GM23338 (cell line): ENCODE results near the gene MKNK2. TPM values are rescaled to one million over a fixed set of nuclear protein-coding genes. Genes with fewer than 3 reads are reported as not detected.

Source experiments
- ATAC-seq: fragments of 200-7000 bp; cut with Tn5 transposase; 3 replicates; pipeline ENCODE4 v1.9.1; 2020
- DNase-seq: peaks from one replicate; pipeline ENCODE4 v3.0.0-alpha.2; 2015; ENCODE audit warnings: low spot score
- H2AFZ ChIP-seq: fragments of 200-600 bp; sonication (generic); 2 replicates; pipeline ENCODE4 v1.8.0; 2016; ENCODE audit warnings: antibody characterized with exemption, mild to moderate bottlenecking, moderate library complexity
- H3F3A ChIP-seq: fragments of 200-600 bp; sonication (generic); replicated peaks from 2 replicates; pipeline ENCODE4 v1.8.0; 2017; ENCODE audit warnings: antibody characterized with exemption, mixed run types, low read depth
- H3K27ac ChIP-seq: fragments of 200-600 bp; sonication (generic); 2 replicates; pipeline ENCODE4 v1.6.1; 2016; ENCODE audit warnings: low read depth
- H3K27me3 ChIP-seq: fragments of 200-600 bp; sonication (generic); 2 replicates; pipeline ENCODE4 v1.8.0; 2016; ENCODE audit warnings: mild to moderate bottlenecking, mixed run types, moderate library complexity; ENCODE audit not compliant: insufficient read depth
- H3K36me3 ChIP-seq: fragments of 200-600 bp; sonication (generic); 2 replicates; pipeline ENCODE4 v1.8.0; 2016; ENCODE audit warnings: mild to moderate bottlenecking; ENCODE audit not compliant: insufficient read depth
- H3K4me1 ChIP-seq: fragments of 200-600 bp; sonication (generic); 2 replicates; pipeline ENCODE4 v1.8.0; 2016; ENCODE audit warnings: mild to moderate bottlenecking, moderate library complexity; ENCODE audit not compliant: insufficient read depth
- H3K4me2 ChIP-seq: fragments of 200-600 bp; sonication (generic); 2 replicates; pipeline ENCODE4 v1.7.1; 2017; ENCODE audit warnings: mixed run types
- H3K4me3 ChIP-seq: fragments of 200-600 bp; sonication (generic); 2 replicates; pipeline ENCODE4 v1.6.1; 2016; ENCODE audit warnings: mixed run types
- H3K79me2 ChIP-seq: fragments of 200-600 bp; sonication (generic); replicated peaks from 2 replicates; pipeline ENCODE4 v1.8.0; 2017; ENCODE audit warnings: mild to moderate bottlenecking; ENCODE audit not compliant: insufficient read depth
- H3K9me2 ChIP-seq: fragments of 200-600 bp; sonication (generic); 2 replicates; pipeline ENCODE4 v1.8.0; 2017; ENCODE audit not compliant: insufficient read depth
- H4K20me1 ChIP-seq: fragments of 200-600 bp; sonication (generic); replicated peaks from 2 replicates; pipeline ENCODE4 v1.8.0; 2017; ENCODE audit warnings: mild to moderate bottlenecking; ENCODE audit not compliant: insufficient read depth
- H3K27ac Mint-ChIP-seq: 2 replicates; pipeline ENCODE4 v1.8.0; 2020; ENCODE audit warnings: inconsistent platforms, mild to moderate bottlenecking, moderate library complexity, mixed read lengths
- H3K27me3 Mint-ChIP-seq: 3 replicates; pipeline ENCODE4 v1.8.0; 2022; ENCODE audit warnings: low read depth, mild to moderate bottlenecking, moderate library complexity, mixed read lengths, inconsistent platforms; ENCODE audit not compliant: insufficient read depth, poor library complexity
- H3K36me3 Mint-ChIP-seq: 3 replicates; pipeline ENCODE4 v1.8.0; 2021; ENCODE audit warnings: low read depth, mild to moderate bottlenecking, inconsistent platforms, moderate library complexity, mixed read lengths
- H3K4me1 Mint-ChIP-seq: 3 replicates; pipeline ENCODE4 v1.8.0; 2020; ENCODE audit warnings: mild to moderate bottlenecking, inconsistent platforms, mixed read lengths
- H3K4me3 Mint-ChIP-seq: 3 replicates; pipeline ENCODE4 v1.8.0; 2021; ENCODE audit warnings: moderate library complexity, mild to moderate bottlenecking, inconsistent platforms, mixed read lengths
- H3K9me3 Mint-ChIP-seq: 3 replicates; pipeline ENCODE4 v1.8.0; 2020; ENCODE audit warnings: moderate library complexity, mild to moderate bottlenecking, inconsistent platforms, mixed read lengths
- EZH2 ChIP-seq: fragments of 200-600 bp; sonication (generic); IDR thresholded peaks from one replicate; pipeline ENCODE4 v1.8.0; 2017; ENCODE audit warnings: antibody characterized with exemption, mild to moderate bottlenecking, low read depth; ENCODE audit not compliant: unreplicated experiment
- NANOG ChIP-seq: IDR thresholded peaks from 2 replicates; pipeline ENCODE4 v1.6.1; 2016; ENCODE audit warnings: antibody characterized with exemption, borderline replicate concordance
- ZNF331 ChIP-seq: fragments of 250-450 bp; sonication (Bioruptor Pico); IDR thresholded peaks from 2 replicates; pipeline ENCODE4 v1.5.0; 2020; ENCODE audit warnings: low read depth, mild to moderate bottlenecking, moderate library complexity
- polyA plus RNA-seq: library from polyadenylated mRNA; unstranded; fragments of >200 nt; fragmentation: Nextera tagmentation; extraction: Ambion mirVana; gene quantifications from 2 replicates; pipeline ENCODE4 v1.2.1, GENCODE V29; 2016
- total RNA-seq: library from RNA; depleted of rRNA; stranded (reverse); fragments of >200 nt; shearing (Covaris generic); gene quantifications from 2 replicates; pipeline ENCODE4 v1.2.3, GENCODE V29; 2014
- TF ChIP-seq, protein P1 (sequence below): fragments of 250-450 bp; sonication (Bioruptor Pico); IDR thresholded peaks from 2 replicates; pipeline ENCODE4 v1.5.0; 2020; ENCODE audit warnings: mild to moderate bottlenecking, moderate library complexity
- TF ChIP-seq, protein P2 (sequence below): IDR thresholded peaks from 2 replicates; pipeline ENCODE4 v1.6.1; 2016; ENCODE audit warnings: antibody characterized with exemption

The MKNK2 gene
- total and polyA plus RNA-seq, 2 experiments from 2014 or later = 71.0 to 159 TPM

DNA sequence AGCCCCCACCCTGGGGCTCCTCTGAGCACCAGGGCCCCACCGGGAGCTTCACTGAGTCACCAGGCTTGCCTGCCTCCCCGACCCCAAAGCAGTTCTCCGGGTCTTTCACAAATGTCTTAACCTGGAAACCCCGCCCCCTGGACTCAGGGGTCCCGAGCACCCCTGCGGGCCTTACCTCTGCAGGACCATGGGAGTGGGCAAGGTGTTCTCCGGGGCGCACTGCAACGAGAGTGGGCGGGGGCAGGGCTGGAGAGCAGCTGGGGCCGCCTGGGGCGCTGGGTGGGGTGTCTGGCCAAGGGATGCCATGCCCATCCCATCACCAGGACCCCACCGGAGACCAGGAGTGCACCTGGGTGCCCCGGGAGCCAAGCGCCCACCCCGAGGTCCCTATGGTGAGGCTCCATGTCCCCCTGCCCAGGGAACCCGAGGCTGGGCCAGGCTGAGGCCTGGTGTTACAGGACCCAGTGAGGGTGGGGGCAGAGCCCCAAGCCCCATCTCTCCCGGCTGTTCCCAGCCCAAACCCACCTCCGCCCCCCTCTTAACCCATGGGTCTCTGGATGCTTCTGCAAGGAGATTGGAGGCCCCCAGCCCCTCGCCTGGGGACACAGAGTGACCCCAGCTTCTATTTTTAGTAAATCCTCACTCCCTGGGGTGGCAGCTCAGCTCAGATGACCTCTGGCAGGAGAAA, 10.9 kb downstream of the MKNK2 start:
- no peak overlapping the region for H2AFZ ChIP-seq
- H3K9me3 Mint-ChIP-seq = peaks cover 10% of the 10 kb centered on the region; the same call in 2 of the 3 replicates
- H3K27me3 Mint-ChIP-seq = peaks cover 17% of the 10 kb centered on the region
- H3K27ac ChIP-seq = 0 out of 2 replicates have a peak overlapping the region, but pooled peaks have one; percentile 90
- H3K4me3 Mint-ChIP-seq = no peak overlapping the region
- TF ChIP-seq NANOG (no peak), ZNF331 (no peak), EZH2 (no peak)
- TF ChIP-seq, protein P1, sequence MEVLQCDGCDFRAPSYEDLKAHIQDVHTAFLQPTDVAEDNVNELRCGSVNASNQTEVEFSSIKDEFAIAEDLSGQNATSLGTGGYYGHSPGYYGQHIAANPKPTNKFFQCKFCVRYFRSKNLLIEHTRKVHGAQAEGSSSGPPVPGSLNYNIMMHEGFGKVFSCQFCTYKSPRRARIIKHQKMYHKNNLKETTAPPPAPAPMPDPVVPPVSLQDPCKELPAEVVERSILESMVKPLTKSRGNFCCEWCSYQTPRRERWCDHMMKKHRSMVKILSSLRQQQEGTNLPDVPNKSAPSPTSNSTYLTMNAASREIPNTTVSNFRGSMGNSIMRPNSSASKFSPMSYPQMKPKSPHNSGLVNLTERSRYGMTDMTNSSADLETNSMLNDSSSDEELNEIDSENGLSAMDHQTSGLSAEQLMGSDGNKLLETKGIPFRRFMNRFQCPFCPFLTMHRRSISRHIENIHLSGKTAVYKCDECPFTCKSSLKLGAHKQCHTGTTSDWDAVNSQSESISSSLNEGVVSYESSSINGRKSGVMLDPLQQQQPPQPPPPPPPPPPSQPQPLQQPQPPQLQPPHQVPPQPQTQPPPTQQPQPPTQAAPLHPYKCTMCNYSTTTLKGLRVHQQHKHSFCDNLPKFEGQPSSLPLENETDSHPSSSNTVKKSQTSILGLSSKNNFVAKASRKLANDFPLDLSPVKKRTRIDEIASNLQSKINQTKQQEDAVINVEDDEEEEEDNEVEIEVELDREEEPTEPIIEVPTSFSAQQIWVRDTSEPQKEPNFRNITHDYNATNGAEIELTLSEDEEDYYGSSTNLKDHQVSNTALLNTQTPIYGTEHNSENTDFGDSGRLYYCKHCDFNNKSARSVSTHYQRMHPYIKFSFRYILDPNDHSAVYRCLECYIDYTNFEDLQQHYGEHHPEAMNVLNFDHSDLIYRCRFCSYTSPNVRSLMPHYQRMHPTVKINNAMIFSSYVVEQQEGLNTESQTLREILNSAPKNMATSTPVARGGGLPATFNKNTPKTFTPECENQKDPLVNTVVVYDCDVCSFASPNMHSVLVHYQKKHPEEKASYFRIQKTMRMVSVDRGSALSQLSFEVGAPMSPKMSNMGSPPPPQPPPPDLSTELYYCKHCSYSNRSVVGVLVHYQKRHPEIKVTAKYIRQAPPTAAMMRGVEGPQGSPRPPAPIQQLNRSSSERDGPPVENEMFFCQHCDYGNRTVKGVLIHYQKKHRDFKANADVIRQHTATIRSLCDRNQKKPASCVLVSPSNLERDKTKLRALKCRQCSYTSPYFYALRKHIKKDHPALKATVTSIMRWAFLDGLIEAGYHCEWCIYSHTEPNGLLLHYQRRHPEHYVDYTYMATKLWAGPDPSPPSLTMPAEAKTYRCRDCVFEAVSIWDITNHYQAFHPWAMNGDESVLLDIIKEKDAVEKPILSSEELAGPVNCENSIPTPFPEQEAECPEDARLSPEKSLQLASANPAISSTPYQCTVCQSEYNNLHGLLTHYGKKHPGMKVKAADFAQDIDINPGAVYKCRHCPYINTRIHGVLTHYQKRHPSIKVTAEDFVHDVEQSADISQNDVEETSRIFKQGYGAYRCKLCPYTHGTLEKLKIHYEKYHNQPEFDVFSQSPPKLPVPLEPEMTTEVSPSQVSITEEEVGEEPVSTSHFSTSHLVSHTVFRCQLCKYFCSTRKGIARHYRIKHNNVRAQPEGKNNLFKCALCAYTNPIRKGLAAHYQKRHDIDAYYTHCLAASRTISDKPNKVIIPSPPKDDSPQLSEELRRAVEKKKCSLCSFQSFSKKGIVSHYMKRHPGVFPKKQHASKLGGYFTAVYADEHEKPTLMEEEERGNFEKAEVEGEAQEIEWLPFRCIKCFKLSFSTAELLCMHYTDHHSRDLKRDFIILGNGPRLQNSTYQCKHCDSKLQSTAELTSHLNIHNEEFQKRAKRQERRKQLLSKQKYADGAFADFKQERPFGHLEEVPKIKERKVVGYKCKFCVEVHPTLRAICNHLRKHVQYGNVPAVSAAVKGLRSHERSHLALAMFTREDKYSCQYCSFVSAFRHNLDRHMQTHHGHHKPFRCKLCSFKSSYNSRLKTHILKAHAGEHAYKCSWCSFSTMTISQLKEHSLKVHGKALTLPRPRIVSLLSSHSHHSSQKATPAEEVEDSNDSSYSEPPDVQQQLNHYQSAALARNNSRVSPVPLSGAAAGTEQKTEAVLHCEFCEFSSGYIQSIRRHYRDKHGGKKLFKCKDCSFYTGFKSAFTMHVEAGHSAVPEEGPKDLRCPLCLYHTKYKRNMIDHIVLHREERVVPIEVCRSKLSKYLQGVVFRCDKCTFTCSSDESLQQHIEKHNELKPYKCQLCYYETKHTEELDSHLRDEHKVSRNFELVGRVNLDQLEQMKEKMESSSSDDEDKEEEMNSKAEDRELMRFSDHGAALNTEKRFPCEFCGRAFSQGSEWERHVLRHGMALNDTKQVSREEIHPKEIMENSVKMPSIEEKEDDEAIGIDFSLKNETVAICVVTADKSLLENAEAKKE = no peak
- TF ChIP-seq, protein P2, sequence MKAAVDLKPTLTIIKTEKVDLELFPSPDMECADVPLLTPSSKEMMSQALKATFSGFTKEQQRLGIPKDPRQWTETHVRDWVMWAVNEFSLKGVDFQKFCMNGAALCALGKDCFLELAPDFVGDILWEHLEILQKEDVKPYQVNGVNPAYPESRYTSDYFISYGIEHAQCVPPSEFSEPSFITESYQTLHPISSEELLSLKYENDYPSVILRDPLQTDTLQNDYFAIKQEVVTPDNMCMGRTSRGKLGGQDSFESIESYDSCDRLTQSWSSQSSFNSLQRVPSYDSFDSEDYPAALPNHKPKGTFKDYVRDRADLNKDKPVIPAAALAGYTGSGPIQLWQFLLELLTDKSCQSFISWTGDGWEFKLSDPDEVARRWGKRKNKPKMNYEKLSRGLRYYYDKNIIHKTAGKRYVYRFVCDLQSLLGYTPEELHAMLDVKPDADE = no peak
- peaks cover 8% of the 10 kb centered on the region; the same call in 1 of the 2 replicates for H3K36me3 ChIP-seq
- H4K20me1 ChIP-seq = peaks cover 6% of the 10 kb centered on the region
- DNase-seq = no peak
- peaks cover 20% of the 10 kb centered on the region; the same call in 2 of the 3 replicates for H3K36me3 Mint-ChIP-seq
- ATAC-seq = no peak
- H3K9me2 ChIP-seq = no peaks in the 10 kb centered on the region
- no peak overlapping the region for H3K27ac Mint-ChIP-seq
- 0 out of 2 replicates have a peak, but pooled peaks cover 3% of the 10 kb centered on the region for H3K79me2 ChIP-seq
- peaks cover 39% of the 10 kb centered on the region for H3F3A ChIP-seq
- no peaks in the 10 kb centered on the region for H3K27me3 ChIP-seq
- no peak overlapping the region for H3K4me3 ChIP-seq
- H3K4me1 ChIP-seq = peaks cover 15% of the 10 kb centered on the region
- H3K4me2 ChIP-seq = no peak overlapping the region
- H3K4me1 Mint-ChIP-seq = peaks cover 9% of the 10 kb centered on the region; the same call in 2 of the 3 replicates
